HepG2 (cell line): ENCODE measurements around the gene NRG2. TPM values are rescaled to one million over a fixed set of nuclear protein-coding genes. Genes with fewer than 3 reads are reported as not detected.

ENCODE experiments used
- ATAC-seq: fragments of 200-7000 bp; cut with Tn5 transposase; 3 replicates; pipeline ENCODE4 v1.9.1; 2020; ENCODE audit warnings: mild to moderate bottlenecking, moderate library complexity
- BruUV-seq: library from RNA; stranded (reverse); fragments of 400-500 nt; replicated peaks from 2 replicates; lab custom pipeline; 2021; lab: Mats Ljungman, UMichigan
- CTCF ChIA-PET: fragments of 300-600 bp; formaldehyde crosslinking; extraction: SDS; loops from one replicate; lab custom pipeline; 2021; ENCODE audit warnings: low total read pairs, inconsistent platforms, low intra/inter-chr PET ratio; lab: Yijun Ruan, JAX
- POLR2A ChIA-PET: fragments of 350-600 bp; sonication (Branson Sonifier 250); formaldehyde crosslinking; loops from one replicate; lab custom pipeline; 2020; ENCODE audit warnings: antibody characterized with exemption, inconsistent platforms; lab: Yijun Ruan, JAX
- DNase-seq: peaks from one replicate; pipeline ENCODE4 v3.0.0-alpha.2; 2015; ENCODE audit warnings: low spot score
- FAIRE-seq: peaks from 3 replicates; lab custom pipeline; 2011; peaks lifted over from hg19 to GRCh38; lab: Jason Lieb, UNC
- H2AFZ ChIP-seq: one replicate; pipeline ENCODE4 v1.6.1; 2011; ENCODE audit warnings: low read length, inconsistent platforms
- H3K27ac ChIP-seq: fragments of 300-600 bp; 3 replicates; pipeline ENCODE4 v1.8.0; 2011; ENCODE audit warnings: mixed run types, mild to moderate bottlenecking, mixed read lengths, low read length, inconsistent platforms; ENCODE audit not compliant: insufficient read depth; ENCODE audit errors: extremely low read length
- H3K27me3 ChIP-seq, 2 experiments: fragments of 200-600 bp in 1 of 2; 2 replicates in 1 of 2; 3 replicates in 1 of 2; pipeline versions ENCODE4 v1.6.0 to v1.8.0; 2011; ENCODE audit warnings: low read length in 2 of 2, mild to moderate bottlenecking in 2 of 2, moderate library complexity in 2 of 2, inconsistent platforms in 1 of 2; ENCODE audit not compliant: insufficient read depth in 2 of 2, control insufficient read depth in 1 of 2
- H3K36me3 ChIP-seq, 2 experiments: fragments of 200-600 bp in 1 of 2; replicated peaks in 1 of 2; 2 replicates in 1 of 2; 3 replicates in 1 of 2; pipeline versions ENCODE4 v1.5.1 to v1.8.0; 2011; ENCODE audit warnings: low read length in 2 of 2, inconsistent platforms in 1 of 2; ENCODE audit not compliant: insufficient read depth in 2 of 2, control insufficient read depth in 1 of 2
- H3K4me1 ChIP-seq: 2 replicates; pipeline ENCODE4 v1.5.1; 2012; ENCODE audit warnings: low read length, inconsistent platforms; ENCODE audit not compliant: insufficient read depth
- H3K4me2 ChIP-seq: 2 replicates; pipeline ENCODE4 v1.6.0; 2011; ENCODE audit warnings: low read depth, low read length, inconsistent platforms
- H3K4me3 ChIP-seq, 3 experiments: fragments of 200-600 bp in 1 of 3; sonication (generic), shearing (Covaris generic) in 1 of 3; replicated peaks in 1 of 3; 2 replicates each; pipeline ENCODE4 v1.5.1; 2011 to 2016; ENCODE audit warnings: low read length in 3 of 3, inconsistent platforms in 2 of 3, low read depth in 2 of 3, mild to moderate bottlenecking in 2 of 3, control low read depth in 1 of 3, mixed read lengths in 1 of 3; ENCODE audit not compliant: insufficient read depth in 1 of 3
- H3K79me2 ChIP-seq: one replicate; pipeline ENCODE4 v1.6.1; 2011; ENCODE audit warnings: low read length, inconsistent platforms; ENCODE audit not compliant: insufficient read depth
- H3K9ac ChIP-seq: 2 replicates; pipeline ENCODE4 v1.6.0; 2011; ENCODE audit warnings: mild to moderate bottlenecking, low read depth, low read length, inconsistent platforms; ENCODE audit not compliant: insufficient read depth
- H3K9me3 ChIP-seq: 2 replicates; pipeline ENCODE4 v1.5.1; 2012; ENCODE audit warnings: mild to moderate bottlenecking, low read length
- H4K20me1 ChIP-seq: 2 replicates; pipeline ENCODE4 v1.6.0; 2011; ENCODE audit warnings: inconsistent platforms, mild to moderate bottlenecking, low read length, moderate library complexity; ENCODE audit not compliant: insufficient read depth
- JUNB ChIP-seq: sonication (generic); formaldehyde crosslinking; IDR thresholded peaks from 2 replicates; pipeline ENCODE4 v1.8.0; 2022; ENCODE audit warnings: missing genetic modification reagents, mild to moderate bottlenecking, borderline replicate concordance
- MYNN ChIP-seq: sonication (generic); formaldehyde crosslinking; IDR thresholded peaks from 2 replicates; pipeline ENCODE4 v1.4.0; 2020; ENCODE audit warnings: mild to moderate bottlenecking, low read depth, missing genetic modification reagents
- NKX3-1 ChIP-seq: sonication (generic); formaldehyde crosslinking; IDR thresholded peaks from 2 replicates; pipeline ENCODE4 v1.5.0; 2020; ENCODE audit warnings: missing genetic modification reagents
- SOX5 ChIP-seq: IDR thresholded peaks from 2 replicates; pipeline ENCODE4 v1.6.1; 2016; ENCODE audit warnings: borderline replicate concordance
- ZNF335 ChIP-seq: sonication (generic); formaldehyde crosslinking; IDR thresholded peaks from 2 replicates; pipeline ENCODE4 v1.4.0; 2020; ENCODE audit warnings: missing genetic modification reagents
- WGBS: methylation state at CpG from one replicate; pipeline ENCODE4 v1.1.6; 2017; ENCODE audit warnings: low lambda C conversion rate; 5-methylcytosine and 5-hydroxymethylcytosine counted together
- in situ Hi-C: cut with HindIII; loops from 2 replicates; pipeline ENCODE4 v1.10.0; 2017; ENCODE audit warnings: low pct_unique_long_range_greater_than_20kb; ENCODE audit not compliant: extremely low pct_ligation_motif_present
- intact Hi-C: fragments of 100-400 bp; cut with micrococcal nuclease; formaldehyde crosslinking; loops from one replicate; pipeline ENCODE4 v1.10.0; 2022; ENCODE audit not compliant: unreplicated experiment
- polyA plus RNA-seq, 8 experiments: library from polyadenylated mRNA; depleted of rRNA in 3 of 8; stranded (reverse) in 7 of 8; unstranded in 1 of 8; fragments of >200 nt; fragmentation: Illumina TruSeq in 4 of 8; extraction: Trizol in 4 of 8; gene quantifications; 2 replicates each; pipeline versions ENCODE4 v1.2.1 to v1.2.3, GENCODE V29; 2011 to 2016; ENCODE audit warnings: low read depth in 4 of 8, missing spikeins in 1 of 8, mixed read lengths in 1 of 8; ENCODE audit not compliant: insufficient read depth in 1 of 8
- total RNA-seq, 5 experiments: library from RNA; depleted of rRNA; stranded (reverse); fragments of >200 nt; fragmentation: Illumina TruSeq; extraction: Trizol; gene quantifications; 2 replicates each; pipeline ENCODE4 v1.2.3, GENCODE V29; 2016; ENCODE audit warnings: low read depth in 1 of 5
- TF ChIP-seq, protein P1 (sequence below): sonication (generic); formaldehyde crosslinking; IDR thresholded peaks from 2 replicates; pipeline ENCODE4 v1.5.0; 2020; ENCODE audit warnings: mild to moderate bottlenecking, missing genetic modification reagents

The NRG2 gene
- total and polyA plus RNA-seq, 2 of the 13 experiments (the other 11 are each of a cell fraction or from before 2014, with no cell fraction given): not detected

DNA sequence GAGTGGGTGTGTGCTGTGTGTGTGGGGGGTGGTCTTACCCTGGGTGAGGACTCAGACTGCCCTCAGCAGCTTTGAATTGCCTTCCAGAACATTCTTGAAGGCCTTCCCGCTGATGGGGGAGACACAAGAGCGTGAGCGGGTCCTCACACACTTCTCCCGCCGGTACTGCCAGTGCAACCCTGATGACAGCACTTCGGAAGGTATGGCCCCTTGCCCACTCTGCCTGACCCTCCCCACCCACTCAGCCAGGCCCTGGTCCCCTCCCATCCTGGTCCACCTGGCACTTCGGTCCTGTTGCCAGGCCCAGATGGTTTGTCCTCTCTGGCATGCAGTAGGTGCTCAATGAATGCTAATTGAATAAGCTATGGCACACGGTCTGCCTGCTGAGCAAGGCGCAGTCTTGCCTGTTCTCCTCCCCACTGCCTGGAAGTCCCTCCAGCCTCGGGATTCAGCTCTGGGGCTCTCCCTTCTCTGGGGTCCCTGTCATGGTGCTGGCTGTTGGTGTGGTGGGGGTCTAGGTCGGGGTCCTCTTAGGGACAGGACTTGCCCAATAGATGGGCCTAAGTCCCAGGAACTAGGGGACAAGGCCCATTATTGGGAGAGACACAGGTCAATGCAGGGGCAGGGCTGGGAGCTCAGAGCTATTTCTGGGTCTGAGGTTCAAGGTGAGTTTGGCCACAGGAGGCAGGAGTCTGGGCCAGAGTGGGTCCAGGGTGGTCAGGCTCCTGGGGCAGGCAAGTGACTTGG is 221.1 kb downstream of the NRG2 start:
- Histone ChIP-seq H3K4me1 (peaks cover 9% of the 10 kb centered on the region; the same call in 1 of the 2 replicates), H3K9me3 (no peaks in the 10 kb centered on the region), H3K36me3 (no peaks in the 10 kb centered on the region), H3K4me3 (no peak overlapping the region), H3K27ac (no peak overlapping the region), H2AFZ (no peak overlapping the region), H3K4me2 (no peak overlapping the region), H4K20me1 (no peaks in the 10 kb centered on the region), H3K9ac (no peak overlapping the region), H3K79me2 (no peaks in the 10 kb centered on the region), H3K27me3 (peaks cover 10 to 34% of the 10 kb centered on the region in 2 experiments; a peak in 3 of 5 replicates)
- FAIRE-seq (no peak), ATAC-seq (no peak), DNase-seq (no peak)
- in situ Hi-C loops (no loop called here), intact Hi-C loops (no loop called here)
- 28% methylated on average over 4 of the region's 11 CpGs for WGBS
- POLR2A ChIA-PET: no interaction called here
- BruUV-seq: no TSS peak
- TF ChIP-seq SOX5 (CRISPR knock-in tag) (no peak), ZNF335 (CRISPR knock-in tag) (no peak)
- CTCF ChIA-PET: no interaction called here

DNA sequence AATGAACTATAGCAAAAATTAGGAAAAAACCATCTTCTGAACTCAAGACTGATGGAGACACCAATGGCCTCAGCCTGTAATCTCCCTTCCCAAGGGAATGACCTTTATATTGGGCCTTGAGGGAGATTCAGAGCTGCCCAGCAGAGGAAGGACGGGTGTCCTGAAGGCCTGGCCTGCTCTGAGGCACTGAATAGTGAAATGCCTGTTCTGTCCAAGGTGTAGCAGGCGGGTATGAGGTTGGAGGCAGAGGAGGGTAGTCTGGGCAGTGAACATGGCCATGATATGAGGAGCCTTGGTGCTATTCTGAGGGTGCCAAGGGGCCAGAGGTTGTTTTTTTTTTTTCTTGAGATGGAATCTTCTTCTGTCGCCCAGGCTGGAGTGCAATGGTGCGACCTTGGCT is 222.5 kb downstream of the NRG2 start:
- no TSS peak for BruUV-seq

More for the DNA sequence above, 222.5 kb downstream of the NRG2 start:
- intact Hi-C loops (no loop called here), in situ Hi-C loops (no loop called here)
- no peaks in the 10 kb centered on the region for H3K9me3 ChIP-seq
- no peak overlapping the region for H3K4me2 ChIP-seq
- no peaks in the 10 kb centered on the region for H3K79me2 ChIP-seq
- peaks cover 12 to 28% of the 10 kb centered on the region in 2 experiments; a peak in 3 of 5 replicates for H3K27me3 ChIP-seq
- no peak overlapping the region for H2AFZ ChIP-seq
- ChIA-PET CTCF (no interaction called here), POLR2A (no interaction called here)
- no peak overlapping the region for H3K9ac ChIP-seq
- H3K27ac ChIP-seq: no peak overlapping the region
- peaks cover 9% of the 10 kb centered on the region; the same call in 1 of the 2 replicates for H3K4me1 ChIP-seq
- H3K4me3 ChIP-seq: no peak overlapping the region
- ATAC-seq: no peak
- no peaks in the 10 kb centered on the region for H3K36me3 ChIP-seq
- no peaks in the 10 kb centered on the region for H4K20me1 ChIP-seq
- no peak for TF ChIP-seq MYNN (CRISPR knock-in tag)
- no peak for TF ChIP-seq JUNB (CRISPR knock-in tag)
- TF ChIP-seq, protein P1, sequence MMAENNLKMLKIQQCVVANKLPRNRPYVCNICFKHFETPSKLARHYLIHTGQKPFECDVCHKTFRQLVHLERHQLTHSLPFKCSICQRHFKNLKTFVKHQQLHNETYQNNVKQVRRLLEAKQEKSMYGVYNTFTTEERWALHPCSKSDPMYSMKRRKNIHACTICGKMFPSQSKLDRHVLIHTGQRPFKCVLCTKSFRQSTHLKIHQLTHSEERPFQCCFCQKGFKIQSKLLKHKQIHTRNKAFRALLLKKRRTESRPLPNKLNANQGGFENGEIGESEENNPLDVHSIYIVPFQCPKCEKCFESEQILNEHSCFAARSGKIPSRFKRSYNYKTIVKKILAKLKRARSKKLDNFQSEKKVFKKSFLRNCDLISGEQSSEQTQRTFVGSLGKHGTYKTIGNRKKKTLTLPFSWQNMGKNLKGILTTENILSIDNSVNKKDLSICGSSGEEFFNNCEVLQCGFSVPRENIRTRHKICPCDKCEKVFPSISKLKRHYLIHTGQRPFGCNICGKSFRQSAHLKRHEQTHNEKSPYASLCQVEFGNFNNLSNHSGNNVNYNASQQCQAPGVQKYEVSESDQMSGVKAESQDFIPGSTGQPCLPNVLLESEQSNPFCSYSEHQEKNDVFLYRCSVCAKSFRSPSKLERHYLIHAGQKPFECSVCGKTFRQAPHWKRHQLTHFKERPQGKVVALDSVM (CRISPR knock-in tag): no peak
- no peak for TF ChIP-seq NKX3-1 (CRISPR knock-in tag)
- no peak for FAIRE-seq
- WGBS: 14% methylated on average over 2 of the region's 4 CpGs
- DNase-seq: no peak
